Activated naive CD4-positive, alpha-beta T cell treated with anti-CD3 and anti-CD28 coated beads, Interleukin-2, amount 50 U/mL, for 24 hours (primary cell): ENCODE data around the gene GDF9.
A peak's percentile ranks its signal among the peaks of the same experiment; 100 is the strongest.

ENCODE experiments used
- H3K27ac Mint-ChIP-seq: one replicate; pipeline ENCODE4 v1.8.0; 2021; ENCODE audit warnings: mild to moderate bottlenecking, mixed read lengths
- H3K27me3 Mint-ChIP-seq: one replicate; pipeline ENCODE4 v1.8.0; 2021; ENCODE audit warnings: mixed read lengths
- H3K36me3 Mint-ChIP-seq: one replicate; pipeline ENCODE4 v1.8.0; 2021; ENCODE audit warnings: mixed read lengths
- H3K4me1 Mint-ChIP-seq: one replicate; pipeline ENCODE4 v1.8.0; 2021; ENCODE audit warnings: mixed read lengths
- H3K4me3 Mint-ChIP-seq: one replicate; pipeline ENCODE4 v1.8.0; 2021; ENCODE audit warnings: mild to moderate bottlenecking, mixed read lengths
- H3K9me3 Mint-ChIP-seq: one replicate; pipeline ENCODE4 v1.8.0; 2021; ENCODE audit warnings: mixed read lengths

GDF9 gene

DNA sequence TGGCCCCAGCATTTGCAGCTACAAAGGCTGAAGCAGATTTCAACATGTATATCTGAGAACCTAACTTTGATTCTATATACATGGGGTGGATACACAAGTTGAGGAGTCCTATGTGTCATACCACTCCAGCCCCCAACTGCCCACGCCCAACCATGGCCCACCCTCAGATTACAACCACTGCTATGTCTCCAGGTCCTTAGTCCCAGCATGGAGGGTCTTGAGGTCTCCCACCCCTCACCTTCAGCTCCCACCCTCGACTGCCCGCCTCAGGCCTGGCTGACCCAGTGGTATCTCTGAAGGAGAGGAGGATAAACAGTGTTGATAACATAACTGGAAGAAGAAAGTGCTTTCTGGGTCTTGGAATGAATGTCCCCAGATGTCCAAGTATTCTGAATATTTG, 44.9 kb downstream of the GDF9 start:
- no peak overlapping the region for H3K4me3 Mint-ChIP-seq
- H3K27ac Mint-ChIP-seq, result no peak overlapping the region
- peaks cover 16% of the 10 kb centered on the region for H3K4me1 Mint-ChIP-seq
- peaks cover 16% of the 10 kb centered on the region for H3K27me3 Mint-ChIP-seq
- H3K9me3 Mint-ChIP-seq, result no peaks in the 10 kb centered on the region
- no peaks in the 10 kb centered on the region for H3K36me3 Mint-ChIP-seq

DNA sequence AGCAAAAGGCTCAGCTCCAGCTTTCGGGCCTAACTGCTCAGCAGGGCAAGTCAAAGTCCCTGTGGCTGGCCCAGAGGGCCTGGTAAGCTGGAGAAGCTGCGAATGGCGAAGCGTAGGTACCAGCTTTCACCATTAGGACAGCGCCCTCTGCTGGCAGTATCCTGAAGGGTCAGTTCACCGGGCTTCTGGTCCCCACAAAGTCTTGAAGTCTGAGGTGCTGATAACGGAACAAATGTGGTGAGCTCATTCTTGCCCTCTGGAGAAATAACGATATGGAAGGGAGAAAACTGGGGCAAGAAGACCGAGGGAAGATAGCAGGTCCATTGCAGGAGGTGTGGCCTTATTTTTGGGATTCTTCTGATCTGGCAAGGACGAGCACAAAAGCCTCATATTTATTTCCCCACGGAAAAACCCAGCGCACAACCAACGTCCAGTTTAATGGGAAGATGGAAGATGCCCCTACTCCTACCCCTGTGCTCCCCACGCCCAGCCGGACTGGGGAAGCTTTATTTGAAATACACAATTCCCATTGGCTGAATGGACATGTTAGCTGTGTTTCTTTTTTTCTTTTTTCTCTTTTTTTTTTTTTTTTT, 46.0 kb downstream of the GDF9 start:
- Mint-ChIP-seq H3K4me1 (peaks cover 16% of the 10 kb centered on the region), H3K36me3 (no peaks in the 10 kb centered on the region), H3K4me3 (peak overlapping the region; percentile 70), H3K27me3 (peaks cover 15% of the 10 kb centered on the region), H3K9me3 (no peaks in the 10 kb centered on the region), H3K27ac (no peak overlapping the region)

DNA sequence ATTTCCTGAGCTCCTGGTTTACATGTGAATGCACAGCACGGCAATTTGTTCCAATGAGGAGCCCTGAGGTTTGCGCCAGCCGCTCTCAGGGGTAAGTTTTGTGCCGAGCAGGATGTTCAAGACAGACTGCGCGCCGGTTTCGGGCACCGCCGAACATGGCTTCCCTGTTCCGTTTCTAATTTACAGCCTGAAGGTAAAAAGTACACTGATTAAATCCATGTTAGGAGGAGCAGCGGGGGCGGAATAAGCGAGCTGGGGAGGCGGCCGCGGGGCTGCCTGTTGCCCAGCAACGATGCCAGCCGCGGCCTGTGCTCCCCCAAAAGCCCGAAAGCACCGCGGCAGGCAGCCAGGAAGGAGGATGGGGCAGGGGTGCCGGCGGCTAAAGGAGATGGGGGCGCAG, 46.8 kb downstream of the GDF9 start:
- H3K9me3 Mint-ChIP-seq, result no peaks in the 10 kb centered on the region
- H3K27me3 Mint-ChIP-seq, result peaks cover 13% of the 10 kb centered on the region
- no peak overlapping the region for H3K27ac Mint-ChIP-seq
- peak overlapping the region; percentile 77 for H3K4me3 Mint-ChIP-seq
- peaks cover 2% of the 10 kb centered on the region for H3K36me3 Mint-ChIP-seq
- peaks cover 16% of the 10 kb centered on the region for H3K4me1 Mint-ChIP-seq

GRCh38 chr5:132817011-132817410, 49.3 kb downstream of the GDF9 start:
- Mint-ChIP-seq H3K4me3 (no peak overlapping the region), H3K27ac (no peak overlapping the region), H3K9me3 (no peaks in the 10 kb centered on the region), H3K27me3 (peaks cover 15% of the 10 kb centered on the region), H3K4me1 (peaks cover 26% of the 10 kb centered on the region), H3K36me3 (peaks cover 2% of the 10 kb centered on the region)

DNA sequence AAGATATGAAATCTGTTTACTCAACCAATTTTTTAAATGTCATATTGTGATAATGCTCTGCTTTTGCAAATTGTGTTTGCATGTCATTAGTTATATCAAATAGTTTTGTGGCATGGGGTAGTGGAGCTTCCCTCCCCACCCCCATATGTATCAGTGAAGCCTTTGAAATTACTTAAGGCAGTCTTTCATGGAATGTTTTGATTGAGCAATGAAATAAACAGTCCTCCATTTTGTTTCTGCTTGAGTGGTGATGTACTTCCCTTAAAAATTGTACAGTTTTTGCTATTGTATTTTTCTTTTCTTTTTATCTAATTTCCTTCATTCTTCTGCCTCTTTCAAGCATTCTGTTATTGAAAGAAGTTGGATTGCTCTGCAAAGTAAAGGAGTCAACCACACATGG, 49.7 kb downstream of the GDF9 start:
- Mint-ChIP-seq H3K27me3 (peaks cover 16% of the 10 kb centered on the region), H3K9me3 (no peaks in the 10 kb centered on the region), H3K27ac (no peak overlapping the region), H3K36me3 (peaks cover 2% of the 10 kb centered on the region), H3K4me3 (no peak overlapping the region), H3K4me1 (peaks cover 26% of the 10 kb centered on the region)

GRCh38 chr5:132816083-132816482, 50.2 kb downstream of the GDF9 start:
- peaks cover 2% of the 10 kb centered on the region for H3K36me3 Mint-ChIP-seq
- no peaks in the 10 kb centered on the region for H3K9me3 Mint-ChIP-seq
- peak overlapping the region; percentile 19 for H3K4me3 Mint-ChIP-seq
- H3K27me3 Mint-ChIP-seq, result peaks cover 21% of the 10 kb centered on the region
- H3K4me1 Mint-ChIP-seq, result peaks cover 26% of the 10 kb centered on the region
- H3K27ac Mint-ChIP-seq, result no peak overlapping the region

- Mint-ChIP-seq H3K27ac (no peak overlapping the region), H3K9me3 (no peaks in the 10 kb centered on the region), H3K4me3 (no peak overlapping the region)
Measured at GRCh38 chr5:132815454-132815853, 50.8 kb downstream of the GDF9 start.

GRCh38 chr5:132814503-132815294, 51.6 kb downstream of the GDF9 start:
- Mint-ChIP-seq H3K27me3 (peaks cover 28% of the 10 kb centered on the region), H3K27ac (no peak overlapping the region), H3K36me3 (peaks cover 2% of the 10 kb centered on the region), H3K4me3 (peak overlapping the region; percentile 42), H3K4me1 (peaks cover 16% of the 10 kb centered on the region), H3K9me3 (no peaks in the 10 kb centered on the region)

More at GRCh38 chr5:132815454-132815853, 50.8 kb downstream of the GDF9 start:
- Mint-ChIP-seq H3K36me3 (peaks cover 2% of the 10 kb centered on the region), H3K4me1 (peaks cover 23% of the 10 kb centered on the region), H3K27me3 (peaks cover 27% of the 10 kb centered on the region)

GRCh38 chr5:132813599-132814502, 52.4 kb downstream of the GDF9 start:
- Mint-ChIP-seq H3K36me3 (peaks cover 2% of the 10 kb centered on the region), H3K27me3 (peaks cover 31% of the 10 kb centered on the region), H3K9me3 (no peaks in the 10 kb centered on the region), H3K27ac (no peak overlapping the region), H3K4me3 (no peak overlapping the region), H3K4me1 (peaks cover 10% of the 10 kb centered on the region)

GRCh38 chr5:132812781-132813598, 53.3 kb downstream of the GDF9 start, which contains the start of gene SOWAHA:
TSS of gene SOWAHA (plus strand) at chr5:132813302. CDS start at chr5:132813622, 320 bp downstream.
- Mint-ChIP-seq H3K9me3 (no peaks in the 10 kb centered on the region), H3K27me3 (peaks cover 33% of the 10 kb centered on the region), H3K27ac (peak within 1 kb of the TSS; percentile 55), H3K4me1 (peaks cover 10% of the 10 kb centered on the region), H3K36me3 (peaks cover 2% of the 10 kb centered on the region), H3K4me3 (peak within 1 kb of the TSS; percentile 83)

DNA sequence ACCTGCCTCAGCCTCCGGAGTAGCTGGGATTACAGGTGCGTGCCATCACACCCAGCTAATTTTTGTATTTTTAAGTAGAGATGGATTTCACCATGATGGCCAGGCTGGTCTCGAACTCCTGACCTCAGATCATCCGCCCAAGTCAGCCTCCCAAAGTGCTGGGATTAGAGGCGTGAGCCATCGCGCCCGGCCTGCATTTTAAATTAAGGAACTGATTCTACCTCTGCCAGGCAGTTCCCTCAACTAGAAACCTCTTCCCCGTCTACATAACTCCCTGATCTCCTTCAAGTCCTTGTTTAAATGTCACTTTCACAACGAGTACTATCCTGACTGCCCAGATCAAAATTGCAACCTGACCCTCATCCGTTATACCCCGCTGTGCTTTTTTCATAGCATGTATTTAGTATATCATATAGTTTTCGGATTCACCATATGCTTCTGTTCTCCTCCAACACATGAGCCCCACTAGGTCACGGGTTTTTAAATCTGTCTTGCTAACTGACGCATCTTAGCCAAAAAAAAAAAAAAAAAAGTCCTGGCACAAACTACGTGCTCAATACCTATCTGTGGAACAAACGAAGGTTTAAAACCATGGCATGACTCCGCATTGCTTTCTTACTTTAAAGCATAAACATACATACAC, 54.0 kb downstream of the GDF9 start:
- Mint-ChIP-seq H3K4me1 (peaks cover 10% of the 10 kb centered on the region), H3K9me3 (no peaks in the 10 kb centered on the region), H3K4me3 (peak overlapping the region; percentile 83), H3K27me3 (peaks cover 37% of the 10 kb centered on the region), H3K27ac (no peak overlapping the region), H3K36me3 (peaks cover 2% of the 10 kb centered on the region)
